Measurements from ENCODE around the gene METTL27. TPM values are rescaled to one million over a fixed set of nuclear protein-coding genes. Genes with fewer than 3 reads are reported as not detected.

METTL27 gene
- total RNA-seq, 1 experiment from 2014 or later: 4.3 TPM

- Mint-ChIP-seq H3K4me1 (peaks cover 4% of the 10 kb centered on the region; the same call in 1 of the 2 replicates), H3K36me3 (peaks cover 10% of the 10 kb centered on the region), H3K27ac (no peak overlapping the region), H3K9me3 (peaks cover 11% of the 10 kb centered on the region), H3K27me3 (ENCODE audit: low read depth) (no peaks in the 10 kb centered on the region; the same call in 1 of the 2 replicates), H3K4me3 (no peak overlapping the region)
- no peak for DNase-seq (ENCODE audit: low spot score)
- ATAC-seq: peak; percentile 10
- ChIA-PET POLR2A (no interaction called here), CTCF (interaction anchor here (0.5 to 1.9 kb wide), 10 partner anchors 10 to 296 kb away, joined by 3 to 19 read pairs (median 4); no protein-coding TSS in a partner anchor)
- TF ChIP-seq, protein P1, sequence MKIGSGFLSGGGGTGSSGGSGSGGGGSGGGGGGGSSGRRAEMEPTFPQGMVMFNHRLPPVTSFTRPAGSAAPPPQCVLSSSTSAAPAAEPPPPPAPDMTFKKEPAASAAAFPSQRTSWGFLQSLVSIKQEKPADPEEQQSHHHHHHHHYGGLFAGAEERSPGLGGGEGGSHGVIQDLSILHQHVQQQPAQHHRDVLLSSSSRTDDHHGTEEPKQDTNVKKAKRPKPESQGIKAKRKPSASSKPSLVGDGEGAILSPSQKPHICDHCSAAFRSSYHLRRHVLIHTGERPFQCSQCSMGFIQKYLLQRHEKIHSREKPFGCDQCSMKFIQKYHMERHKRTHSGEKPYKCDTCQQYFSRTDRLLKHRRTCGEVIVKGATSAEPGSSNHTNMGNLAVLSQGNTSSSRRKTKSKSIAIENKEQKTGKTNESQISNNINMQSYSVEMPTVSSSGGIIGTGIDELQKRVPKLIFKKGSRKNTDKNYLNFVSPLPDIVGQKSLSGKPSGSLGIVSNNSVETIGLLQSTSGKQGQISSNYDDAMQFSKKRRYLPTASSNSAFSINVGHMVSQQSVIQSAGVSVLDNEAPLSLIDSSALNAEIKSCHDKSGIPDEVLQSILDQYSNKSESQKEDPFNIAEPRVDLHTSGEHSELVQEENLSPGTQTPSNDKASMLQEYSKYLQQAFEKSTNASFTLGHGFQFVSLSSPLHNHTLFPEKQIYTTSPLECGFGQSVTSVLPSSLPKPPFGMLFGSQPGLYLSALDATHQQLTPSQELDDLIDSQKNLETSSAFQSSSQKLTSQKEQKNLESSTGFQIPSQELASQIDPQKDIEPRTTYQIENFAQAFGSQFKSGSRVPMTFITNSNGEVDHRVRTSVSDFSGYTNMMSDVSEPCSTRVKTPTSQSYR (CRISPR knock-in tag; IDR thresholded peaks at IDR 0.05): no peak
- TF ChIP-seq, protein P2, sequence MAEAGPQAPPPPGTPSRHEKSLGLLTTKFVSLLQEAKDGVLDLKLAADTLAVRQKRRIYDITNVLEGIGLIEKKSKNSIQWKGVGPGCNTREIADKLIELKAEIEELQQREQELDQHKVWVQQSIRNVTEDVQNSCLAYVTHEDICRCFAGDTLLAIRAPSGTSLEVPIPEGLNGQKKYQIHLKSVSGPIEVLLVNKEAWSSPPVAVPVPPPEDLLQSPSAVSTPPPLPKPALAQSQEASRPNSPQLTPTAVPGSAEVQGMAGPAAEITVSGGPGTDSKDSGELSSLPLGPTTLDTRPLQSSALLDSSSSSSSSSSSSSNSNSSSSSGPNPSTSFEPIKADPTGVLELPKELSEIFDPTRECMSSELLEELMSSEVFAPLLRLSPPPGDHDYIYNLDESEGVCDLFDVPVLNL (CRISPR knock-in tag; IDR thresholded peaks at IDR 0.05; ENCODE audit: borderline replicate concordance, low read depth): no peak
- TF ChIP-seq SP1 (CRISPR knock-in tag; conservative IDR thresholded peaks at IDR 0.05) (no peak), ZNF232 (CRISPR knock-in tag; IDR thresholded peaks at IDR 0.05) (no peak), FOXK1 (CRISPR knock-in tag; IDR thresholded peaks at IDR 0.05) (no peak), TCF7 (CRISPR knock-in tag; IDR thresholded peaks at IDR 0.05; ENCODE audit: low read depth) (no peak), EMX1 (CRISPR knock-in tag; IDR thresholded peaks at IDR 0.05) (no peak), FOXJ3 (CRISPR knock-in tag; IDR thresholded peaks at IDR 0.05; ENCODE audit: borderline replicate concordance) (no peak), NR2C2 (CRISPR knock-in tag; IDR thresholded peaks at IDR 0.05) (no peak), PRRX2 (CRISPR knock-in tag; IDR thresholded peaks at IDR 0.05) (no peak), ELF4 (CRISPR knock-in tag; IDR thresholded peaks at IDR 0.05; ENCODE audit: low read depth) (no peak), NFATC4 (CRISPR knock-in tag; IDR thresholded peaks at IDR 0.05) (no peak), ESRRA (CRISPR knock-in tag; IDR thresholded peaks at IDR 0.05; ENCODE audit: borderline replicate concordance) (no peak), MYBL2 (CRISPR knock-in tag; IDR thresholded peaks at IDR 0.05) (no peak), GABPB1 (CRISPR knock-in tag; IDR thresholded peaks at IDR 0.05) (no peak)
- TF ChIP-seq, protein P3, sequence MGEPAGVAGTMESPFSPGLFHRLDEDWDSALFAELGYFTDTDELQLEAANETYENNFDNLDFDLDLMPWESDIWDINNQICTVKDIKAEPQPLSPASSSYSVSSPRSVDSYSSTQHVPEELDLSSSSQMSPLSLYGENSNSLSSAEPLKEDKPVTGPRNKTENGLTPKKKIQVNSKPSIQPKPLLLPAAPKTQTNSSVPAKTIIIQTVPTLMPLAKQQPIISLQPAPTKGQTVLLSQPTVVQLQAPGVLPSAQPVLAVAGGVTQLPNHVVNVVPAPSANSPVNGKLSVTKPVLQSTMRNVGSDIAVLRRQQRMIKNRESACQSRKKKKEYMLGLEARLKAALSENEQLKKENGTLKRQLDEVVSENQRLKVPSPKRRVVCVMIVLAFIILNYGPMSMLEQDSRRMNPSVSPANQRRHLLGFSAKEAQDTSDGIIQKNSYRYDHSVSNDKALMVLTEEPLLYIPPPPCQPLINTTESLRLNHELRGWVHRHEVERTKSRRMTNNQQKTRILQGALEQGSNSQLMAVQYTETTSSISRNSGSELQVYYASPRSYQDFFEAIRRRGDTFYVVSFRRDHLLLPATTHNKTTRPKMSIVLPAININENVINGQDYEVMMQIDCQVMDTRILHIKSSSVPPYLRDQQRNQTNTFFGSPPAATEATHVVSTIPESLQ (CRISPR knock-in tag; IDR thresholded peaks at IDR 0.05): no peak
- TF ChIP-seq, protein P4, sequence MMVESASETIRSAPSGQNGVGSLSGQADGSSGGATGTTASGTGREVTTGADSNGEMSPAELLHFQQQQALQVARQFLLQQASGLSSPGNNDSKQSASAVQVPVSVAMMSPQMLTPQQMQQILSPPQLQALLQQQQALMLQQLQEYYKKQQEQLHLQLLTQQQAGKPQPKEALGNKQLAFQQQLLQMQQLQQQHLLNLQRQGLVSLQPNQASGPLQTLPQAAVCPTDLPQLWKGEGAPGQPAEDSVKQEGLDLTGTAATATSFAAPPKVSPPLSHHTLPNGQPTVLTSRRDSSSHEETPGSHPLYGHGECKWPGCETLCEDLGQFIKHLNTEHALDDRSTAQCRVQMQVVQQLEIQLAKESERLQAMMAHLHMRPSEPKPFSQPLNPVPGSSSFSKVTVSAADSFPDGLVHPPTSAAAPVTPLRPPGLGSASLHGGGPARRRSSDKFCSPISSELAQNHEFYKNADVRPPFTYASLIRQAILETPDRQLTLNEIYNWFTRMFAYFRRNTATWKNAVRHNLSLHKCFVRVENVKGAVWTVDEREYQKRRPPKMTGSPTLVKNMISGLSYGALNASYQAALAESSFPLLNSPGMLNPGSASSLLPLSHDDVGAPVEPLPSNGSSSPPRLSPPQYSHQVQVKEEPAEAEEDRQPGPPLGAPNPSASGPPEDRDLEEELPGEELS (CRISPR knock-in tag; IDR thresholded peaks at IDR 0.05): no peak
- TF ChIP-seq, protein P5, sequence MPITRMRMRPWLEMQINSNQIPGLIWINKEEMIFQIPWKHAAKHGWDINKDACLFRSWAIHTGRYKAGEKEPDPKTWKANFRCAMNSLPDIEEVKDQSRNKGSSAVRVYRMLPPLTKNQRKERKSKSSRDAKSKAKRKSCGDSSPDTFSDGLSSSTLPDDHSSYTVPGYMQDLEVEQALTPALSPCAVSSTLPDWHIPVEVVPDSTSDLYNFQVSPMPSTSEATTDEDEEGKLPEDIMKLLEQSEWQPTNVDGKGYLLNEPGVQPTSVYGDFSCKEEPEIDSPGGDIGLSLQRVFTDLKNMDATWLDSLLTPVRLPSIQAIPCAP (CRISPR knock-in tag; IDR thresholded peaks at IDR 0.05): no peak
Measured at GRCh38 chr7:73891178-73891885, 49.0 kb upstream of the METTL27 start.

All from WTC11 (cell line).